SIG-M5 (cell line): ENCODE measurements around the gene EFNA2.
A peak's percentile ranks its signal among the peaks of the same experiment; 100 is the strongest.

Experiments used
- DNase-seq: peaks from one replicate; lab custom pipeline; 2025; lab: John Stamatoyannopoulos, UW

Gene EFNA2

DNA sequence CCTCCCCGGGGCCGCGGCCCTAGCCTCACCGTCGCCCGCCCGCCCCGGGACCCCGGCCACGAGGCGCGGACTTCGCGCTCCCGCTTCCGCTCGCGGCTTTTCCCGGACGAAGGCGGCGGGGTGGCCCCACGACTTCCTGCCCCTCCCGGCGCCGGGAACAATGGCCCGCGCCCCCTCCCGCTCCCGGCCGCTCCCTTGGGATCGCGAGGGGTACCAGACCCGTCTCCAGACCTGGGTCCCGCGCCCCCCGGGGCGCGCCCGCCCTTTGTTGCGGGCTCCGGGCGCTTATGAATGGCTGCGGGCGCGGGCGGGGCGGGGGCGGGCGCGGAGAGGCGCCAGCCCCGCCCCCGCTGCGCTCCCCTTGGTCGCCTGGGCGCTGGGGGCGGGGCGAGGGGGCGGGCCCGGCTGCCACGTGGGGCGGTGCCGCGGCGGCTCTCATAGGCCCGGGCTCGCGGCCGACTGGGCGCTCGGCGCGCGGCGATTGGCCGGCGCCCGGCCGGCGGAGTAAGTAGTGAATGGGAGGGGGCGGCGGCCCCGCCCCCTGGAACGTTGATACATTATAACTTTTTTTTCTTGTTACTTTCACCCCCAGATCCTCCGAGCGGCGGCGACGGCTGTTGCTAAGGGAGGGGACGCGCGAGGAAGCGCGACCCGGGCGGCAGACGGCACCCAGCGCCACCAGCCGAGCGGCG, 36.2 kb upstream of the EFNA2 start:
- peak; percentile 70 for DNase-seq

DNA sequence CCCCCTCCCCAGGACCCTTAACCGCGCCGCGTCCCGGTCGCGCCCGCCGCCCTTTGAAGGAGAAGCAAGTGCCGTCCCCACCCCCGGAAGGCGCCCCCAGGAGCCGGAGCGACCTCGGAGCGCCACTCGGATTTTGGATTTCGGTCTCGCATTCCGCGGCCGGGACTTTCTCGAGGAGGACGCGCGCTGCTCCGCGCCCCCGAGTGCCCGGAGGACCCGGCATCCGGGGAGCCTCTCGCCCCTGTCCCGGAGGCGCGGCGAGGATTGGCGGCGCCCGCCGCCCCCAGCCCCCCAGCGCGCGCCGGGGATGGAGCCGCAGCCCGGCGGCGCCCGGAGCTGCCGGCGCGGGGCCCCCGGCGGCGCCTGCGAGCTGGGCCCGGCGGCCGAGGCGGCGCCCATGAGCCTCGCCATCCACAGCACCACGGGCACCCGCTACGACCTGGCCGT, 35.7 kb upstream of the EFNA2 start:
- no peak for DNase-seq

DNA sequence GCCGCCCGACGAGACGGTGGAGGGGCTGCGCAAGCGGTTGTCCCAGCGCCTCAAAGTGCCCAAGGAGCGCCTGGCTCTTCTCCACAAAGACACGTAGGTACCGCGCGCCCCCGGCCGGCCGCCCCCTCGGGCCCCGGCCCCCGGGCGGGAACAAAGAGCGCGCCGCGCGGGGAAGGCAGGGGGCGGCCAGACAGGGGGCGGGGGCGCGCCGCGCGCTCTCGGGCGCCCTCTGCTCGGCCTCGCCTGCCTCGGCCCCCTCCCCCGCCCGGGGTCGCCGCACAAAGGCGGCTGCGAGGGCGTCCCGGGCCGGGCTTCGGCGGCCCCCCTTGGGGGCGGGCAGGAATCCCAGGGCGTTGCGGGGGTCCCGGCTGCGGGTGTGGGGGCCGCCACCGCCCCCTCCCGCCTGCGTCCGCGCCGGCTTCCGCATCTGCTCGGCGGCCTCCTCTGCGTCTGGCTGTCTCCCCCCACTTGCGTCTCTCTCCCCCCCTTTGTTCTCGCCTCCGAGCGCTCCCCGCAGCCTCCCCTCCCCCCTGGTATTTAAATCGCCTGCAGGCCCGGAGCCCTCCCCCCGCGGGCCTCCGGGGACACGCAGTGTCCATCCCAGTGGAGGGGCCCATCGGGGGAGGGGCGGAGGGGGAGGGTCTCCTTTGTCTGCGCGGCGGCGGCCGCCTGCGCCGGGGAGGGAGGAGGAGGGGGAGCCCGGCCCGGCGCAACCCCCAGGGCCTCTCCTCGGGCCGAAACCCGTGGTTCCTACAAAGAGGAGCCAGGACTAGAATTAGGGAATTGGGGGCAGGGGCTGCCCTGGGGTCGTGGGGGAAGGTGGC, 35.0 kb upstream of the EFNA2 start:
- no peak for DNase-seq

DNA sequence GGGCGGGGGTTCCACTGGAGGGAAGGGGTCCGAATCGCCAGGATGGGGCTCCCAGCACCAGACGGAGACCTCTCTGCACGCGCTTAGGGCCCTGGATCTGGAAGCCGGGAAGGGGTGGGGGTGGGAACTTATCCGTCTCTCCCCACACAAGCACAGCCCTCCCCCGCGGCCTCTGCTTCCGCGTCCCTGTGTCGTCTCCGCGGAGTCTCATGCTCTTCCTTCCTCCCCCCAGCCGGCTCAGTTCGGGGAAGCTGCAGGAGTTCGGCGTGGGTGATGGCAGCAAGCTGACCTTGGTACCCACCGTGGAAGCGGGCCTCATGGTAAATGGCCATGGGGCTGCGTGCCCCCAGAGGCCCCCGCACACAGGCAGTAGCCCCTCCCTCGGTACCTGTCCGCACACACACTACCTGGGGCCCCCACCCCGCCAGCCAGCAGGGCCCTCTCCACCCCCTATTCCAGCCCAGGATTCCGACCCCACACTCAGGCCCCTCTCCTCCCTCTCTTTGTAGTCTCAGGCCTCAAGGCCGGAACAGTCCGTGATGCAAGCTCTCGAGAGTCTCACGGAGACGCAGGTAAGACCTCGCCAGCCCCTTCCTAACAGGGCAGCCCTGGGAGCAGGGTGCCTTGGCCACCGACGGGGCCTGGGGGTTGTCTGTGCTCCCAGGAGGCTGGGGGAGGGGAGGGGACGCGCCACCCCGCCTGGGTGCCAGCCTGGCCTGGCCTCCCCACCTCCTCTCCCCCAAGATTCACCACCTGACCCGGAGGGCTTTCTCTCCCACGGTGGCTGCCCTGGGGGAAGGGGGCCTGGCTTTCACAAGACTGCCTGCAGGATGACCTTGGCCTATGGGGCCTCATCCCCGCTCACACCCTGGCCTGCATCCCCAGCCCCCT, 34.1 kb upstream of the EFNA2 start:
- DNase-seq = no peak

DNA sequence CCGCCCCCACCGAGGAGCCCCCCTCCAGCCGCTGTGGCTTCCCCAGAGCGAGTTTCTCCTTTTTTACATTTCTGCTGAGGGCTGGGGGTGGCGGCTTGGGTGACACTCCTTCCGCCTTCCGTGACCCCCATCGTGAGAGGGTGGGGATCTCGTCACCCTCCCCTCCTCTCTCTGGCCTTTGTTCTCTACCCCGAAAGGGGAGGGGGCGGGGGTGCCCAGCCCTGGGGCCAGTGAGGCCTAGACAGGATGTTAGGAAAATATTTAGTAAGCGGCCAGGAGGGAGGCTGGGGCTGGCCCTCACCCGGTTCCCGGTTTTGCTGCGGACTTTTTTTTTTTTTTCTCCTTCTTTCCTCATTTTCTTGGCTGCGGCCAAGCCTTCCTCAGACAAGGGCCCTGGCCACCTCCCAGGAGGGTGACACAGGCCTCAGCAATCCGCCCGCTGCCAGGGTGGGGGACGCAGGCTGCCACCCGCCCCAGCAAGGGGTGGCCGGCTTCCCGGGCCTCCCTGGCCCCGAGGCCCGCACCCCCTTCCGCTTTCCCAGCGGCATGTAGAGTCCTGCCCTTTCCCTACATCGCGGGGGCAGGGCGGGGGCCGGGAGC, 33.4 kb upstream of the EFNA2 start:
- no peak for DNase-seq

DNA sequence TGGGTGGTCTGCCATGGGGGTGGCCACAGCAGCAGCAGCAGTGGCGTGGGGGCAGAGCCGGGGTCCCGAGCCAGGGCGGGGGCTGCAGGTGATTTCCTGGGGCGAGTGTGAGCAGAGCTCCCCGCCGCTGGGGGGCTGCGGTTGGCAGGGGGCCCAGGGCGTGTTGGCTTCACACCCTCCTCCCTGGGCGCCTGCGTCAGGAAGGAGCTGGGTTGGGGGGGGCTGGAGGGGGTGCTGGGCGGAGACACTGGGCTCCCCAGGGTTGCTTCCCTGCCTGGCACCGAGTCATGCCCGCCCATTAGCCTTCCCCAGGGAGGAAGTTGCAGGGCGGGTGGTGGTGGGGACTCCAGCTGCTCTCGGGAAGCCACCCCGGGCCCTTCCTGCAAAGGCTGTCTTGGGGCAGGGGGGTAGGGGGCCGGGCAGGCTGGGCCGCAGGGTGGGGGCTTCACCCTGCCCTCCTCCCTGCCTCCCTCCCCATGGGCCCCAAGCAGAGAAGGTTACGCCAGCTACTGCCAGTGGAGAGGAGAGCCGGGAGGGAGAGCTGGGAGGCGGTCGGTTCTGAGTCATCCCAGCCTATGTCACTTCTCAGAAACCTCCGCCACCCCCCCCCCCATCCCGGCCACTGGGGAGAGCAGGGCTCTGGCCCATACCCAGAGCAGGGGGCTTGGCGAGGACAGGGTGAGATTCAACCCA, 32.7 kb upstream of the EFNA2 start:
- DNase-seq = peak; percentile 89

DNA sequence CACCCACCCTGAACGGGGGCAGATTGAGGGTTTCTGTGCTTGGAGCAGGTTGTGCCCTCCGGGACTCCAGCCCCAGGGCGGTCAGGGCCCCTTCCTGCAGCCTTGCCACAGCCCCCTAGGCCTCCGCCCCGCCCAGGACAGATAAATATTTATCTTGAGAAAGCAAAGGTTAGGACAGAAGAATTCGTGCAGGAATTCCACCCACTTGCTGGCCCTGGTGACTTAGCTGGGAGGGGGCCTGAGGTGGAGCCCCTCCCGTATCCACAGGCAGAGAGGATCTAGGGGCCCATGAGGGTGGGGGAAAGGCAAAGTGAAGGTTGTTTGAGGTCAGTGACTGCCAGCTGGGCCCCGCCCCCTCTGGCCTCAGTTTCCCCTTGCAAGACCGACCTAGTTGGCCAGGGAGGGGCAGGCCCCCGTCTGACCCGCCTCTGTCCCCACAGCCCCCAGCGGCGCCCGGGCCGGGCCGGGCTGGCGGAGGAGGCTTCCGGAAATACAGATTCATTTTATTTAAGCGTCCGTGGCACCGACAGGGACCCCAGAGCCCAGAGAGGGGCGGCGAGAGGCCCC, 32.1 kb upstream of the EFNA2 start:
- no peak for DNase-seq

DNA sequence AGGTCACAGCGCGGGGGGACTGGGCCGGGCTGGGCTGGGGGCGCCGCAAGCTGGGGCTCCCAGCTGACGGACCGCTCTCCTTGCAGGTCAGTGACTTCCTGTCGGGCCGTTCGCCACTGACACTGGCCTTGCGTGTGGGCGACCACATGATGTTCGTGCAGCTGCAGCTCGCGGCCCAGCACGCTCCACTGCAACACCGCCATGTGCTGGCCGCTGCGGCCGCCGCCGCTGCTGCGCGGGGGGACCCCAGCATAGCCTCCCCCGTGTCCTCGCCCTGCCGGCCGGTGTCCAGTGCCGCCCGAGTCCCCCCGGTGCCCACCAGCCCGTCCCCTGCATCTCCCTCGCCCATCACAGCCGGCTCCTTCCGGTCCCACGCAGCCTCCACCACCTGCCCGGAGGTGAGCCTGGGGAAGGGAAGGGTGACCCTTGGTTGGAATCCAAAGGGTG, 31.6 kb upstream of the EFNA2 start:
- DNase-seq = no peak

DNA sequence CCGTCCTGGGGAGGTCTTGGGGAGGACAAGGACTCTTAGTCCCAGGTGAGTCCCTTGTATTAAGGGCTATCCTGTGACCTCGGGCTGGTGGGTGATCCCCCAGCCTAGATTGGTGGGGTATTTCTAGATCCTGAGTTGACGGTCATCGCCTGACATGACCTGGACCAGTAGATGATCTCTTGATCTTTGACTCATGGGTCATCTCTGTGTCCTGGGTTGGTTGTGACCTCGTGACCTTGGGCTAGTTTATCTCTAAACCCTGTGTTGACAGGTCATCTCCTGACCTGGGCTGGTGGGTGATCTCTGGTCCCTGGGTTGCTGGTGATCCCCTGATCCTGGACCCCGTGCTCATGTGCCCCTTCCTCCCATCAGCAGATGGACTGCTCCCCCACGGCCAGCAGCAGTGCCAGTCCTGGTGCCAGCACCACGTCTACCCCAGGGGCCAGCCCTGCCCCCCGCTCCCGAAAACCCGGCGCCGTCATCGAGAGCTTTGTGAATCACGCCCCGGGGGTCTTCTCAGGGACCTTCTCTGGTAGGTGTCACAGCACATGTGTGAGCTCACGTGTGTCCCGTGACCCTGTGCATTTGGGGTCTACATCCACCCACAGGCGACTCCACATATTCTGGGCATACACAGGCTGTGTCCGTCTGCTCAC, 31.0 kb upstream of the EFNA2 start:
- no peak for DNase-seq

DNA sequence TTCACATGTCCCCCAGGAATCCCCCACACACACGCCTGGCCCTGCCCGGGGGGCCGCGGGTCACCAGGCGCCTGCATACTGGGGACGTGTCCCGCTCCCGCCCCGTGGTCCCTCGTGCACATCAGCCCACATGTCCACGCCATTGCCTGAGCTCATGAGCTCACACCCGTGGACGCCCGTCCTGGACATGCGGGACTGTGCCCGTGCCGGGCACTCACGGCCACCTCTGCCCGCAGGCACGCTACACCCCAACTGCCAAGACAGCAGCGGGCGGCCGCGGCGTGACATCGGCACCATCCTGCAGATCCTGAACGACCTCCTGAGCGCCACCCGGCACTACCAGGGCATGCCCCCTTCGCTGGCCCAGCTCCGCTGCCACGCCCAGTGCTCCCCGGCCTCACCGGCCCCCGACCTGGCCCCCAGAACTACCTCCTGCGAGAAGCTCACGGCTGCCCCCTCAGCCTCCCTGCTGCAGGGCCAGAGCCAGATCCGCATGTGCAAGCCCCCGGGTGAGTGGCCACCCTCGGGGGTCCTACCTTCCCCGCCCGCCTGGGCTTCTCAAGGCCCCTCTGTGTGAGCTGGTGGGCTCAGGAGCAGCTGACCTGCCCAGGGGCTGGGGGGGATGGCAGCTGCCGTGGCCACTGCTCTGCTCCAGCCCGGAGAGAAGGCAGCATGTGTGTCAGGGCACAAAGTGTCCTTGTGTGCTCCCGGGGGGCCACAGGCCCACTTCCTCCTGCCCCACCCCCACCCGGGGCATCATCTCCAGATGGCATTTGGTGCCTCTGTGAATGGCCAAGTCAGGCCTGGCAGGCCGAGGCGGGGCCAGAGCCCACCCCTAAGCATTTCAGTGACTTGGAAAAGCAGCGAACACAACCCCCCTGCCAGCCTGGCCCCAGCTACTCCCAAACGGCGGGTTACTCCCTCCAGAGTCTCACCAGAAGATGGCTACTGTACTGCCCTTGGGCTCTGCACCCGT, 30.2 kb upstream of the EFNA2 start:
- no peak for DNase-seq

DNA sequence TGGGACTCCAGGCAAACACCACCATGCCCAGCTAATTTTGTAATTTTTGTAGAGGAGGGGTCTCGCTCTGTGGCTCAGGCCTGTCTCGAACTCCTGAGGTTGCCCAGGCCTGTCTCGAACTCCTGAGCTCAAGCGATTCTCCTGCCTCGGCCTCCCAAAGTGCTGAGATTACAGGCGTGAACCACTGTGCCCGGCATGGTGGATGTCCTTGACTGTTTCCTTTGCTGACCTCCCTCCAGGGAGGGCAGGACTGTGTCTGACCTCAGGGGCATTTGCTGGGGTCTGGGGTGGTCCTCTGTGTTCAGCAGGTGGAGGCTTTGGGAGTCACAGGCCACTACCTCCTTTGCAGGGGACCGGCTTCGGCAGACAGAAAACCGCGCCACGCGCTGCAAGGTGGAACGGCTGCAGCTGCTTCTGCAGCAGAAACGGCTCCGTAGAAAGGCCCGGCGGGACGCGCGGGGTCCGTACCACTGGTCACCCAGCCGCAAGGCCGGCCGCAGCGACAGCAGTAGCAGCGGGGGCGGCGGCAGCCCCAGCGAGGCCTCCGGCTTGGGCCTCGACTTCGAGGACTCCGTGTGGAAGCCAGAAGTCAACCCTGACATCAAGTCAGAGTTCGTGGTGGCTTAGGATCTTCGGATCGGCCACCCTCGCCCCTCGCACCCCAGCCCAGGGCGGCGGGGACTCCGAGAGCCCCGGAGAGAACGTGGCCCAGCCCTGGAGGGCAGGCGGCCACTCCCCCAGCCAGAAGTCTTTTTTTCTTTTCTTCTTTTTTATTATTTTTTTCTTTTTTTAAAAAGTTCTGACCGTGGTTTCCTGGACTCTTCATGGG, 28.8 kb upstream of the EFNA2 start:
- no peak for DNase-seq

DNA sequence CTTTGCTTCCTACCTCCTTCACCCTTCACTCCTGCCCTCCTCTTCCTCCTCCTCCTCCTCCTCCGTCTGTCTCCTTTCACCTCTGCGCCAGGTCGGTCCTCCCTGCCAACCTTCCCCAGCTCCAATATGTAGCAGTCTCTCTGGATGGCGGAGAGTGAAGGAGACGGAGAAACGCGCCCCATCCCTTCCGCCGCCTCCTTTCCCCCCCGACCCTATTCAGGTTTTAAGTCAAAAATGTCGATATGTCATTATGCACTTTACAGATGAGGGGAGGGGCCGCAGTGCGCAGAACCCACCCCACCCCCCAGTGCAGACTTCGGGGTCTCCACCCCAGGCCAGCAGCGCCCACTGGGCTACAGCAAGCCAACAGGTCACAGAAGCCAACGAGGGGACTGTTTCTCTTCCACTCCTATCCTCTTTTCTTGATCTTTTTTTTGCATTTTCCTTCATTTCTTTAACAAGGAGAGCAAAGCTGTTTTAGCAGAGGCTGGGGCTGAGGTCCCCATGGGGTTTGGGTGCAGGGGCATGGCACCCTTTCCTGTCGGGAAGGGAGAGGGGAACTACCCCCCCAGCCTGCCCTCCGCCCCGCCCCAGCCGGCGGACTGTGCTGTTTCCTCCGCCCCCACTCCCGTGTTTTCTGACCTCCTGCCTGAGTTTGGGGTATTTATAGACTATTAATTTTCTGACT, 28.1 kb upstream of the EFNA2 start:
- DNase-seq = no peak

DNA sequence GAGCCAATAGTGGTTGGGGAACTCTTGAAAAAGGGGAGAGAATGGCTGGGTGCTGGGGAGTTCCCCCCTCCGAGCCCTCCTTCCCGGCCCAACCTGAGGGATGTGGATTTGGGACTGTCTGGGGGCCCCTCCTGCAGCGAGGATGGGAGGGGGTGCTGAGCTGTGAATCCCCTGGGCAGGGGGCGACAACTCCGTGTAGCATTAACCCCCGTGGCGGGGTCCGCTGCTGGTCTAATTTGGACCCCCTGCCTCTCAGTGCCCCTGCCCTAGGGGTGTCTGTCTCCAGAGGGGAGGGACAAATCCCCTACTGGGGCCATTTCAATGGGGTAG, 27.5 kb upstream of the EFNA2 start:
- DNase-seq = no peak

DNA sequence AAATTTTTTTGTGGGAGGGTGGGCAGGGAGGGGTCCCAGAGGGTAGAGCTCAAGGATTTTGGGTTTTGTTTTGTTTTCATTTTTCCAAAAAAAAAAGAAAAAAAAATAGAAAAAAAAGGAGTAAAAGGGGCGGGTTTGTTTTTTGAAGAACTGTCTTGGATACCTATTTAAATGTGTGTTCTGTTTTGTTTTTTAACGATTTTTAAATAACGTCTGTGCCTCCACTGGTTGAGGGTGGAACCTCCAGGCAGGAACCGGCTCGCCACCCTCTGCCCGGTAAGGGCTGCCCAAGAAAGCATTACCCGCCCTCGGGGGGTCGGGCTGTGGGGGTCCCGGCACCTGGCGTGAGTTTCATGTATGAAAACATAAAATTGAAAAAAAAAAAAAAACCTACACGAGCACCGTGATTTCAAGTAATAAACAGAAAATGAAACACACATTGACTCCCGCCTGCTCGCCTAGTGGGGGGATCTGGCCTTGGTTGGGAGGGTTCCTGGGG, 26.9 kb upstream of the EFNA2 start:
- no peak for DNase-seq

DNA sequence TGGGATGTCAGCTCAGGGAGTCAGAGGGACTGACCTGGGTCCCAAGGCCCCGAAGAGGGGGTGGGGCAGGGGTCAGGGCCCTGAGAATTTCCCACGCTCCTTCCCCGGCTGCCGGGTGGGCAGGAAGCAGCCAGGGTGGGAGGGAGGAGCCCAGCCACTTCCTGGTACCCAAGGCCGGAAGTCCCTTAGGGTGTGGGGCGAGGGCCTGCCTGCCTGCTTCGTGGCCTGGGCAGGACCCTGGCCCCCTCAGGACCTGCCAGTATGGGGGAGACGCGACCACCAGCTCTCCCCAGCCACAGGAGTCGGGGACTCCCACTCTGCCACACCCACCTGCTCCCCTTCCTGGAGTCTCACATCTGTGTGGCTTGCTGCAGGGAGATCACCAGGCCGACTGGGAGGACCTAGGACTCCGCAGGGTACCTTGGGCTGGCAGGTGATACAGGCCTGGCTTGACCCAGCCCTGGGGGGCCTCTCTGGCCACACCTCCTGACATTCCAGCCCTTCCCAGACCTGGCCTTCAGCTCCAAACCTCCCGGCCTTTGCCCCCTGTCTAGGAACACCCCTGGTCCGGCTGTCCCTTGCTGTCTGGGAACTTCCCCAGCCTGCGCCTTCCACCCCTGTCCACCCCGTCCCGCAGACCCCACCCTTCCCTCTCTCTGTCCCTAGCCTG, 26.3 kb upstream of the EFNA2 start:
- no peak for DNase-seq

DNA sequence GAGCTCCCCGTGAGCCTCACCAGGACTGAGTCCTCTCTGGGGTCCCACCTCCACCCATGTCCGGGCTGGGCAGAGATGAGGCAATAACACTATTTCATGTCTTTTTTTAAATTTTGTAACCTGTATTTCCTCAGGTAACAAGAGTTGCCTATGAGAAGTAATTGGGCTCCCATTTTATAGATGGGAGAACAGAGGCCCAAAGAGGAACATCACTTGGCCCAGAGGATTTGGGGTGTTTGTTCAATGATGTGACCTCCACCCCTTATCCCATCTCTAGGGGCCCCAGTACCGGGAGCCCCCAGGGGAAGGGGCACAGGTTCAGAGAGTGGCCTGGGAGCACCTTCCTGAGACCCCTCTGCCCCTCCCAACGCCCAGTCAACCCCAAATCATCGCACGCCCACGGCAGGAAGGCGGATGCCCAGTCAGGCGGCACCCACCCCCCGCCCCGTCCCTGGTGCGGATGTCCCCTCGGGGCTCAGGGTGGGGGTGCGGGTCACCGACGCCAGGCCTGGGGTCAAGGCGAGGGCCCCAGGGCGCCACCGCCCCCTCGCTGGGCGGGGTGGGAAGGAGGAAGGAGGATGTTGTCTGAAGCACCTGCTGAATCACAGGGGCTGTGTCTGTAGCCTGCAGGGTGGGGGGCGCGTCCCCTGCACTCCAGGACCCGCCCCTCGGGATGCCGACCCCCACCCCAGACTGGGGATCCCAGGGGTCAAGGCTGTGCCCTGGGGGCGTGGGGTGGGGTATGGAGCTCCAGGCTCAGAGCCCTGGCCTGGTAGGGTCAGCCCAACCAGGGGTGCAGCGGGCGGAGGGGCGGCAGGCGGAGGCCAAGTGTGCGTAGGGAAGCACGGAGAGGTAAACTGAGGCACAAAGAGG, 25.6 kb upstream of the EFNA2 start:
- no peak for DNase-seq
